Activated CD8-positive, alpha-beta memory T cell treated with anti-CD3 and anti-CD28 coated beads for 24 hours (primary cell): ENCODE measurements around the gene MAST4.

Experiments
- DNase-seq: peaks from one replicate; pipeline ENCODE4 v3.0.0-alpha.2; 2020

Gene MAST4

DNA sequence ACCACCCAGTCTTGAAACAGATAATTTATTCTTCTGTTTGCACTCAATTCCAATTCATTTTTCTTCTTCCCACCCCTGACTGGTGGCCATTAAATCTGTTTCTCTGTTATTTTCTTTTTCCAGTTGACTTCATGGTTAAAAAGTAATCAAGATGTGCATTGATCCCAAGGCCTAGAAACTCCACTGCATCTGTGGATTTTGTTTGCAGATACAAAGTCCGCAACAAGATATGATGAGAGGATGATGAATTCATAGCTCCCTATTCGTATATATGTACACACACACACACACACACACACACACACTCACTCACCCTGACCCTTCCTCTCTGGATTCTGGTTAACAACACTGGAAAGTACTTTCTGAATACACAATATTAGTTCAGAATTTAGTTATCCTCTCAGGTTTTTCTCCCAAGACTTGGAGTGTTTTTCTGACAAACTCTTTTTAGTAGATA is 548.0 kb downstream of the MAST4 start:
- DNase-seq, result no peak

DNA sequence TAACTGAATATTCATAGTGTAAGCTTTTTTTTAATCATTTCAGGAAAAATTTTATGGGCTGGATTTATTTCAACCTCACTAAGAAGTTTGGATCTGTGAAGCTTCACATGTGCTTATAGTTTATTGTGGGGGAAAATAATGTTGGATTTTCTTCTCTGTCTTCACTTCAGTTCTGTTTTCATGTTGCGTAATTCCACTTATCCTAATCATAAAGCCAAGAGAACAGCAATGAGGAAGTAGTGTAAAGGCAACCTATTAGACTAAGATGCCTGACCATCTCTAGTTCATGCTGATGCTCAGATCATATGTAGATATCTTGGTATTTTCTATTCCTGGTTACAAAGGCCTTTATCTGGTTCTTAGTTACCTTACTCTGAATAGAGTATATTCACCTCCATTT is 550.4 kb downstream of the MAST4 start:
- DNase-seq, result no peak

DNA sequence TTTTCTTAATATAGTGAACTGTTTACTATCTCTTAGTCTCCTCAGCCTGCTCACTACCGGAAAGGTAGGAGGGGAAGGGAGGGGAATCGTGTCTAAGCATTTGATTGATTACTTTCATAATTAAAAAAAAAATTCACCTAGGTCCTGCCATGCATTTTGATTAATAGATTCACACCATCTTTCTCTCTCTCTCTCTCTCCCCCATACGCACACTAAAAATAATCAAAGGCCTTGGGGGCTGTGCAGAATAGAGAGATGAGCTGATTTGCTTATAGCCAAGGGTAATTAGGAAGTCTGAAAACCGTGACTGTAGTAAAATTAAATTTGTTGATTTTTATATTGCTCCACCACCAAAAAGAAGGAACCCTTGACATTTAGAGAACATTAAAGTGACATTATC is 550.8 kb downstream of the MAST4 start:
- DNase-seq, result no peak

DNA sequence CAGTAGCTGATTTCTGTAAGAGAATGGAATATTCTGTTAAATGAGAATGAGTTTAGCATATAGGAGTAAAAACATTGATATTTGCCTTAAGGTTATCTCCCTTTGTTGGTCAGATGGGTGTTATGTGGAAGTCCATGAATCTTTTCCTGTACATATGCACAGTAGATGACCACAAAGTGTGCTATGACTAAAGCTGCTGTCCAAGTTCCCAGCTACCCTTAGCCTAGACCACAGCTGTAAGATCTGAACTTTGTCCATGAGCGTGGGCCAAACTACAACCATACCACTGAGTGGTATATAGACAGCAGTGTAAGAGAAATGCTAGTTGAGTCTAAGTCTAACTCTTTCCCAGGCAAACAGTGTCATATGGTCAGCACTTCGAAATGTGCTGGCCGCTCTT is 551.6 kb downstream of the MAST4 start:
- DNase-seq, result no peak

DNA sequence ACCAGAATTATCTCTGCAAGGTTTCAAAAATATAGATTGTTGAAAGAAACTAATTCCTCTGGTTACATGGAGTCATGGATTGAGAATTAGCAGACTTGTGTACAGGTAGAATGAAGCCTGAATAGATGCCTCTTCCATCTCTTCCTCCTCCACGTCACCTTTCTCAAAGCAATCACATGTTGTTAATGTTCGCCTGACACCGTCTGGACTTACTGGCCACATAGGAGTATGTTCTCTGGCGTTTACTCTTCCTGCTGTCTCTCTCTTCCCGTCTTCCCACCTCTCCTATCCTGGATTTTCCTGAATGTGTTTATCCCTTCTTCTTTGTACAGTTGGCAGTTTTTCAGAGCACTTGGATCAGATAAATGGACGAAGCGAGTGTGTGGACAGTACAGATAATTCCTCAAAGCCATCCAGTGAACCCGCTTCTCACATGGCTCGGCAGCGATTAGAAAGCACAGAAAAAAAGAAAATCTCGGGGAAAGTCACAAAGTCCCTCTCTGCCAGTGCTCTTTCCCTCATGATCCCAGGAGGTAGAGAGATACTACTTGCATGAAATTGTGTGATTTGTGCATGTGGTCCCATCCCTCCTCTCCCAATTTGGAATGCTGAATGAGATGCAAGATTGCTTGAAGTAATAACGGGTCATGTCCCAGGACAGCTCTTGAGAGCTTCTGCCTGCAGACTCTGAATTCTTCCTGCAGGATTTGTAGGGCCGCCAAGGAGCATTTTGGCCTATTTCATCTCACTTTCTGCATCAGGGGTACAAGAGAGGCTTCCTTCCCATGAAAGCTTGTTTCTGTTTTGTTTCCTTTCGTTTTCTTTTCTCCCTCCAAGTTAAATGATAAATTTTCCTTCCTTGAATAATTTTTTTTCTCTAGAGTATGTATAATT is 553.1 kb downstream of the MAST4 start:
- DNase-seq, result no peak

DNA sequence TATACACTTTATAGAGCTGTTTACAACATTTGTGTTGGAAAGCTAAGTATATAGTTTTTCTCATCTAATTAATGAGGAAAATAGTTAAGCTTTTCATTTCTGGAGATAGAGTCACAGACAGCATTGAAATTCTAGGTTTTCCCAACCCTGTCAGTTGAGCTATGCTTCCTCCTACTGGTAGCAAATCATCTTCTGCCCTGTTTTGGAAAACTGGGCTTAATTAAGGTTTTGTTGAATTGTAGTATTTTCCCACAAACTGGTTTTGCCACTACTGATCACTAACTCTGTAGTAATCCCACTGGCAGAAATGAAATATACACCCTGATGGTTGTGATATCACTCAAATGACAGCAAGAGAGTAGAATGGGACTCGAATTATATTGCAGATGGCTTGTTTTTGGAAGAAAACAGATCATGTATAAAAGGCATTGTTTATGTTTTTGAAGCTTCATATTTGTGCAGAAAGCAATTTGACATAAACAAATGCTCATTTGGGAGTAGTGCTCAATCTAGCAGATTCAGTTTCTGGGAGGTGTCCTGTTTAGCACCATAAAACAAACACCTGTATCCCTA is 553.8 kb downstream of the MAST4 start:
- no peak for DNase-seq

DNA sequence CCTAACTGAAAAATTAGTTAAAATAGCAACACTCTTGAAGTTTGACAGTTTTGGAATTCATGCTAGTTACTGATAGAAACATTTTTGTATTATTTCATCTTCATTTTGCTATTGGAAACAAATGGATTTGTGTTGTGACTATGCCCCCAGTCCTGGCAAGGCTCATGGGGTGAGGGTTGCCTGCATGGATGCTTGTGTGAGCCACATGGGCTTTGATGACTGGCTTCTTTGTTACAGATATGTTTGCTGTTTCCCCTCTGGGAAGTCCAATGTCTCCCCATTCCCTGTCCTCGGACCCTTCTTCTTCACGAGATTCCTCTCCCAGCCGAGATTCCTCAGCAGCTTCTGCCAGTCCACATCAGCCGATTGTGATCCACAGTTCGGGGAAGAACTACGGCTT is 556.2 kb downstream of the MAST4 start:
- no peak for DNase-seq

DNA sequence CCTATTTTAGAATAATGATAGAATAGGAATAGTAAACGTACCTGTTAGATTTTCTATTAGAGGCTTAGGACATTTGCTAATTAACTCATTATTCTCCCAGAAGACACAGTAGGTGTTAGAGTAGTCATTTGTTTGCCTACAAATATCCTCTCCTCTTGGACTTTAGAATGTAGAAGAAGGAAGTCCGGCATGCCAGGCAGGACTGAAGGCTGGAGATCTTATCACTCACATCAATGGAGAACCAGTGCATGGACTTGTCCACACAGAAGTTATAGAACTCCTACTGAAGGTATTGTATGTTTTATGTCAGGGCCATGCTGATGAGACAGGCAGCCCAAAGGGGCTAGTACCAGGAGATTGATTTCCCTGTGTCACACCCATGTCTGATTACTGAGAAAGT is 557.1 kb downstream of the MAST4 start:
- no peak for DNase-seq

DNA sequence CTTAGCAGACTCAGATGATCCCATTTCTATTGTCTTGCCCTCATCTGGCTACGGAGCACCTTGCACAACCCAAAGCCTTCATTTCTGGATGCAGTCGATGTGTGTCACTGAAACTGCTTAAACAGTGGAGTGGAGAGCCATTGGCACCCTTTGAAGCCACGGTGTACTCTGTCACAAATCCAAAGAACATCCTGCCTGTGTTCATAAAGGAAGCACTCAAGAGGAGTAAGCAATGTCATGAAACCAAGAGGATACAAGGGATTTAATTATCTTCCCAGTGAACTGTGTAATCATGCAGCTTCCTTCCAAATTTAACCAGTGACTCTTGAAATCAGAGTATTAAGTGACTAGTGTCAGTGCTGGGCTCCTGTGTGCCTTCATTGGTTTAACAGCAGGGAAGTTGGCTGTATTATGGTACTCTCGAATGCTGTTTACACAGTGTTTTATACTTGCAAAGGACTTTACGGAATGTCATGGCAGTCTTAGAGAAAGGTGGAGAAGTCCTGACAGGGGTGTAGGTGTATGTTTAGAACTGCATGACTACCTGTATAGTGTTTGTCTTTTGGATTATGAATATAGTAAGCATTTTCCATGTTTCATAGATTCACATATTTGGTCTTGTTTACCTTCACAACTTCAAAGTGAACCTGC is 558.5 kb downstream of the MAST4 start:
- DNase-seq, result no peak

DNA sequence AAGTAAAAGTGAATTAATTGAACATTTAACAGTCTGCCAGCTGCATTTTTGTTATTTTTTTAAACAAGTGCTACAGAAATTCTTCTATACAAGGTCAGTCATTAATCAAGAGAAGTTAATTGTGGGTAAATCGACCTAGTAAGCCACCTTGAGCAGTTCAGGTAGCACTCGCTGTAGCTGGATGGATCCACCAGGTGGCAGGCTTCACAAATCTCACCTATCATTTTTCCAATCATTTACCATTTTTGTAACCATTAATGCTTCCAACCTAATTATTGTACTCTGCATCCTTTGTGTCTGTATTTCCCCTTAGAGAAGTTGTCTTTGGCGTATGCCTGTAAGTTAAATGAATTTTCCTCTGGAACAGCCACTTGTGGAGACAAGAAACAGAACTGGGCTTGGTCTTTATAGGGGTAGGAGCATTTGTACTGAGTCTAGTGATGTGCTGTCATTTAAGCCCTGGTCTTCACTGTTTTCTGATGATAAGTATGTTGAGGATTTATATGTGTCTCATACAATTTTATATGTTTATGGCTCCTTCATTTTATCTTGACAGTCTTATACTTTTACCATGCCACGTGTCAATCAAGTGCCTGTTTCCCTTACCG is 560.9 kb downstream of the MAST4 start:
- peak; percentile 69 for DNase-seq

DNA sequence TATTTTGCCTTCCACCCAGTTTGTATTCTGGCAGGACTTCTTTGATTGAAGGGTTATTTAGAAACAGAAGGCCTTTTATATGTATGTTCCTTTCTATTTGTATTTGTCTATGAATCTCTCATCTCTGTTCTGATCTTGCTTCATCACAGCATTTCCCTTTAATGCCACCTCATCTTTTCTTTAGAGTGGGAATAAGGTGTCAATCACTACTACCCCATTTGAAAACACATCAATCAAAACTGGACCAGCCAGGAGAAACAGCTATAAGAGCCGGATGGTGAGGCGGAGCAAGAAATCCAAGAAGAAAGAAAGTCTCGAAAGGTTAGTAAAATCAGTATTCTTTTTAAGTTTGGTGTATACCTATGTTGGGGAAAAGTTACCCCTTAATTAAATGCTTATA is 564.1 kb downstream of the MAST4 start:
- DNase-seq, result no peak

DNA sequence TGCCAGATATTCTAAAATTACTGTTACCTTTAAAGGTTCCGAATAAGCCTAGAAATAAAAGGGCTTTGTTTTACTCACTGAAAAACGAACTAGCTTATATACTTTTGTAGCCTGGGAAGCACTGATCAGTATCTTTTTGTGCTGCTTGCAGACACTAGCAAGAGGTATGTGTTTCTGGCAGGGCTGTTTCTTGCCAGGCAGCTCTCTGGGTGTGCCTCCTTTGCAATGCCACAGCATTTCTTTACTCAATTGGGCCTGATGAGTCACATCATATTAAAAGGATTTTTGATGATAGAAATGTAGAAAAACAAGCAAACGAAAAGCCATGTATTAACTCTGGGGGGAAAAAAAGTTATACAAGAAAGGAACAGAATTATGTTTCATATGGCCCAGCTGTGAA is 564.8 kb downstream of the MAST4 start:
- no peak for DNase-seq

DNA sequence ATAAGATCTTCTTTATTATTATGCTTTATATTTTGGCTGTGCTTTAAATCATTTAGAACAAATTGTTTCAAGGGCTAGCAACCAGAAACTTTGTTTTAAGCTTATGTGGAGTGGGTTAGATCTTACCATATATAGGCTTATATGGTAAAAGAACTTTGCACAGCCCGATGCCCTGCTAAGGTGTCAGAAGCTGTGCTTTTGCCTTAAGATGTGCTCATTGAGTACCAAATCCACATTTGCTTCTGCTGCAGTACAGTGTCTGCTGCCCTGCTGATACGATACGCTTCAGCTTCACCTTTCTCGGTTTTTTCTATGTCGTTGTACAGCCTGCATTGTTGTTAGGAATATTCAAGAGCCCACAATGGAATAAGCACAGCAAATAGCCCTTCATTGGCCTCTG is 565.6 kb downstream of the MAST4 start:
- no peak for DNase-seq

DNA sequence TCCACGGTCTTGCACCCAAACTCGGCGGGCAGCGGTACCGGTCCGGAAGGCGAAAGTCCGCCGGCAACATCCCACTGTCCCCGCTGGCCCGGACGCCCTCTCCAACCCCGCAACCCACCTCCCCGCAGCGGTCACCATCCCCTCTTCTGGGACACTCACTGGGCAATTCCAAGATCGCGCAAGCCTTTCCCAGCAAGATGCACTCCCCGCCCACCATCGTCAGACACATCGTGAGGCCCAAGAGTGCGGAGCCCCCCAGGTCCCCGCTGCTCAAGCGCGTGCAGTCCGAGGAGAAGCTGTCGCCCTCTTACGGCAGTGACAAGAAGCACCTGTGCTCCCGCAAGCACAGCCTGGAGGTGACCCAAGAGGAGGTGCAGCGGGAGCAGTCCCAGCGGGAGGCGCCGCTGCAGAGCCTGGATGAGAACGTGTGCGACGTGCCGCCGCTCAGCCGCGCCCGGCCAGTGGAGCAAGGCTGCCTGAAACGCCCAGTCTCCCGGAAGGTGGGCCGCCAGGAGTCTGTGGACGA is 567.1 kb downstream of the MAST4 start:
- DNase-seq, result no peak

DNA sequence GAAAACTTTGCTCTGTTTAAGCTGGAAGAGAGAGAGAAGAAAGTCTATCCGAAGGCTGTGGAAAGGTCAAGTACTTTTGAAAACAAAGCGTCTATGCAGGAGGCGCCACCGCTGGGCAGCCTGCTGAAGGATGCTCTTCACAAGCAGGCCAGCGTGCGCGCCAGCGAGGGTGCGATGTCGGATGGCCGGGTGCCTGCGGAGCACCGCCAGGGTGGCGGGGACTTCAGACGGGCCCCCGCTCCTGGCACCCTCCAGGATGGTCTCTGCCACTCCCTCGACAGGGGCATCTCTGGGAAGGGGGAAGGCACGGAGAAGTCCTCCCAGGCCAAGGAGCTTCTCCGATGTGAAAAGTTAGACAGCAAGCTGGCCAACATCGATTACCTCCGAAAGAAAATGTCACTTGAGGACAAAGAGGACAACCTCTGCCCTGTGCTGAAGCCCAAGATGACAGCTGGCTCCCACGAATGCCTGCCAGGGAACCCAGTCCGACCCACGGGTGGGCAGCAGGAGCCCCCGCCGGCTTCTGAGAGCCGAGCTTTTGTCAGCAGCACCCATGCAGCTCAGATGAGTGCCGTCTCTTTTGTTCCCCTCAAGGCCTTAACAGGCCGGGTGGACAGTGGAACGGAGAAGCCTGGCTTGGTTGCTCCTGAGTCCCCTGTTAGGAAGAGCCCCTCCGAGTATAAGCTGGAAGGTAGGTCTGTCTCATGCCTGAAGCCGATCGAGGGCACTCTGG is 567.8 kb downstream of the MAST4 start:
- DNase-seq, result no peak

DNA sequence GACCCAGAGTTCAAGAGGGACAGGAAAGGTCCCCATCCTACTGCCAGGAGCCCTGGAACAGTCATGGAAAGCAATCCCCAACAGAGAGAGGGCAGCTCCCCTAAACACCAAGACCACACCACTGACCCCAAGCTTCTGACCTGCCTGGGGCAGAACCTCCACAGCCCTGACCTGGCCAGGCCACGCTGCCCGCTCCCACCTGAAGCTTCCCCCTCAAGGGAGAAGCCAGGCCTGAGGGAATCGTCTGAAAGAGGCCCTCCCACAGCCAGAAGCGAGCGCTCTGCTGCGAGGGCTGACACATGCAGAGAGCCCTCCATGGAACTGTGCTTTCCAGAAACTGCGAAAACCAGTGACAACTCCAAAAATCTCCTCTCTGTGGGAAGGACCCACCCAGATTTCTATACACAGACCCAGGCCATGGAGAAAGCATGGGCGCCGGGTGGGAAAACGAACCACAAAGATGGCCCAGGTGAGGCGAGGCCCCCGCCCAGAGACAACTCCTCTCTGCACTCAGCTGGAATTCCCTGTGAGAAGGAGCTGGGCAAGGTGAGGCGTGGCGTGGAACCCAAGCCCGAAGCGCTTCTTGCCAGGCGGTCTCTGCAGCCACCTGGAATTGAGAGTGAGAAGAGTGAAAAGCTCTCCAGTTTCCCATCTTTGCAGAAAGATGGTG is 568.8 kb downstream of the MAST4 start:
- DNase-seq, result no peak

DNA sequence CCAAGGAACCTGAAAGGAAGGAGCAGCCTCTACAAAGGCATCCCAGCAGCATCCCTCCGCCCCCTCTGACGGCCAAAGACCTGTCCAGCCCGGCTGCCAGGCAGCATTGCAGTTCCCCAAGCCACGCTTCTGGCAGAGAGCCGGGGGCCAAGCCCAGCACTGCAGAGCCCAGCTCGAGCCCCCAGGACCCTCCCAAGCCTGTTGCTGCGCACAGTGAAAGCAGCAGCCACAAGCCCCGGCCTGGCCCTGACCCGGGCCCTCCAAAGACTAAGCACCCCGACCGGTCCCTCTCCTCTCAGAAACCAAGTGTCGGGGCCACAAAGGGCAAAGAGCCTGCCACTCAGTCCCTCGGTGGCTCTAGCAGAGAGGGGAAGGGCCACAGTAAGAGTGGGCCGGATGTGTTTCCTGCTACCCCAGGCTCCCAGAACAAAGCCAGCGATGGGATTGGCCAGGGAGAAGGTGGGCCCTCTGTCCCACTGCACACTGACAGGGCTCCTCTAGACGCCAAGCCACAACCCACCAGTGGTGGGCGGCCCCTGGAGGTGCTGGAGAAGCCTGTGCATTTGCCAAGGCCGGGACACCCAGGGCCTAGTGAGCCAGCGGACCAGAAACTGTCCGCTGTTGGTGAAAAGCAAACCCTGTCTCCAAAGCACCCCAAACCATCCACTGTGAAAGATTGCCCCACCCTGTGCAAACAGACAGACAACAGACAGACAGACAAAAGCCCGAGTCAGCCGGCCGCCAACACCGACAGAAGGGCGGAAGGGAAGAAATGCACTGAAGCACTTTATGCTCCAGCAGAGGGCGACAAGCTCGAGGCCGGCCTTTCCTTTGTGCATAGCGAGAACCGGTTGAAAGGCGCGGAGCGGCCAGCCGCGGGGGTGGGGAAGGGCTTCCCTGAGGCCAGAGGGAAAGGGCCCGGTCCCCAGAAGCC is 569.6 kb downstream of the MAST4 start:
- peak; percentile 89 for DNase-seq

DNA sequence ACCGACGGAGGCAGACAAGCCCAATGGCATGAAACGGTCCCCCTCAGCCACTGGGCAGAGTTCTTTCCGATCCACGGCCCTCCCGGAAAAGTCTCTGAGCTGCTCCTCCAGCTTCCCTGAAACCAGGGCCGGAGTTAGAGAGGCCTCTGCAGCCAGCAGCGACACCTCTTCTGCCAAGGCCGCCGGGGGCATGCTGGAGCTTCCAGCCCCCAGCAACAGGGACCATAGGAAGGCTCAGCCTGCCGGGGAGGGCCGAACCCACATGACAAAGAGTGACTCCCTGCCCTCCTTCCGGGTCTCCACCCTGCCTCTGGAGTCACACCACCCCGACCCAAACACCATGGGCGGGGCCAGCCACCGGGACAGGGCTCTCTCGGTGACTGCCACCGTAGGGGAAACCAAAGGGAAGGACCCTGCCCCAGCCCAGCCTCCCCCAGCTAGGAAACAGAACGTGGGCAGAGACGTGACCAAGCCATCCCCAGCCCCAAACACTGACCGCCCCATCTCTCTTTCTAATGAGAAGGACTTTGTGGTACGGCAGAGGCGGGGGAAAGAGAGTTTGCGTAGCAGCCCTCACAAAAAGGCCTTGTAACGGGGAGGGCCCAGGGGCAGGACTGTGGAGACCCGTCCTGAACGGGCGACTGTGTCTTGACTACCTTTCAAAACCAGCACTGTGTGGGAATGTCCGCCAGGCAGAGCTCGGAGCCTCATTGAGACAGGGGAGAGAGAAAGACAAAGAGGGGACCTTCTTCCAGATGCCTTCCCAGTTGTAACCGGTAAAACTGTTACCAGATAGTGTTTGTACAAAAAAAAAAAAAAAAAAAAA is 570.5 kb downstream of the MAST4 start:
- DNase-seq, result peak; percentile 84

DNA sequence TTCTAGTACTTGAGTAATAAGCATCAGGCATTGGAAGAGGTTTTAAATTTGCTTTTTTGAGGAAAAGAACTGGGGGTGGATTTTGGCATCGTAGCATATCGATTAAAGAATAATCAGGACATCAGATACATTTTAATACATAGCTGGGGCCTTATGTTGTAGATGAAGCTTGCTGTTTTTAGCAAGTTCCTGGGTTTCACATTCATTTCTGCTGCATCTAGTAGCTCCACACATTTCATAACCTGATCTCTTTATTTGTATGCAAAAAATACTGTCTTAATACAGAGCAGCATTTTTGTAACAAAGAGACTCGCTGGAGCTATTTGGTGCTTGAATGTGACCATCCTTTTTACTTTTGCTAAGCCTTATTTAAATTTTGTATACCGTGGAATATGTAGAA is 571.9 kb downstream of the MAST4 start:
- DNase-seq, result no peak

DNA sequence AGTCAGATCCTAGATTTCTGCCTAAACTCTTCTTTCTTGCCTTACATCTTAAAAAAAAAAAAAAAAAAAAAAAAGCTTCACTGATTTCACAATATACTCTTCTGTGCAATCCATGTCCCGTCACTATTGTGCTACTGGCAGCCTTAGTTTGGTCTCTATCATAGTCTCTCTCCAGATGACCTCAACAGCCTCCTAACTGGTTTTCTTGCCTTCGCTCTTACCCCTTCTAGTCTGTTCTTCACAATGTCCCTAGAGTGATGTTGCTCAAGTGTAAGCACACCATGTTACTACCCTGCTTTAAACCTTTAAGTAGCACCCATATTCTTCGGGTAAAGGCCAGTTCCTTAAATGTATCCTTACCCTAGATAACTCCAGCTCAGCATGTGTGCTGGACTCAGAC is 574.6 kb downstream of the MAST4 start:
- no peak for DNase-seq
